ENCODE measurements around the gene ADAMTS17.

Gene ADAMTS17

DNA sequence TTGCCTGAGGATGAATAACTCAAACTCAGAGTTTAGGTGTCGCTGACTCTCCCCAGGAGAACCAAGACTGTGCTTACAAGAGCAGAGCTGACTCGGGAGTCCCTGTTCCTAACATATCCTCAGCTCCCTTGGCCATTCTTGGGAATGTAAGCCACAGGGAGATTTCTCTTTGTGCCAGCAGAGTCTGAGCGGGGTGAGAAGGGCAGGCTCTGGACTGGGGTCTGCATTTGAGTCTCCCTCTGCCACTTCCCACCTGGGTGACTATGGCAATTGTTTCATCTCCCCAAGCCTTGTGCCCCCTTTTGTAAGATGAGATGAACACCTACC is 126.0 kb downstream of the ADAMTS17 start:
- no peak for DNase-seq

DNA sequence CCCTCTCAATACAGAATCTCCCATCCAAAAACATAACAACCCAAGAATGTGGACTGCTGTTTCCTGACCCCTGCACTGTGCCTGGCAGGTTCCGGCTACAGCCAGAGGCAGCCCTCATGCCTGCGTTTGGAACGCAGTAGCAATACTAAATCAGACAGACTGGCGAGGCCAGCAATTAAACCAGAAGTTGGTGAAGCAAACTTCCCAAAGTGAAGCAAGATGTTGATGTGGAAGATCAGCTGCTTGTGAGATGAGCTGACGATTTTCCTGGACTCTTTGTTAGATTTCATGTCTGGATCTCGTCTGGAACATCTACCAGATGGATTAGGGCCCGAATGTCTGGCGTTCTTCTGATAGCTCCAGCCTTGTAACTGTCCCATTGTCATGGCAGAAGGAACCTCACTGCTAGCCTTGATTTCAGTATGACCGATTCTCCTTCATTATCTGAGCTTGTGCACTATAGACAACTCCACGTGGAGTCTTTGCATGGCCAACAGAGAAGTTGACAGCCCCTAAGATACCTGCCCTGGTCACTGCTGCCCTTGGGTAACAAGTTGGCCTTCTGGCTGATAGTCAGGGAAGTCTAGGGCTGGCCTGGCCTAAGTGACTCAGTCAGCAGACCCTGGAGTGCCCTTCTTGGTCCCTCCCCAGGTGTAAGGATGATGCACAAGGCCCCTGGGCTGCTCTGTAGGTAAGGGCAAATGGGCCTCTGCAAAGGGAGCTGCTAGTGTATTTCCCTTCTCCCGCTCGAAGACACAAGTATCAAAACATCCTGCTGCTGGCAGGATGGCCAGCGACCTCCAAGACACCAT is 126.5 kb downstream of the ADAMTS17 start:
- no peak for DNase-seq

DNA sequence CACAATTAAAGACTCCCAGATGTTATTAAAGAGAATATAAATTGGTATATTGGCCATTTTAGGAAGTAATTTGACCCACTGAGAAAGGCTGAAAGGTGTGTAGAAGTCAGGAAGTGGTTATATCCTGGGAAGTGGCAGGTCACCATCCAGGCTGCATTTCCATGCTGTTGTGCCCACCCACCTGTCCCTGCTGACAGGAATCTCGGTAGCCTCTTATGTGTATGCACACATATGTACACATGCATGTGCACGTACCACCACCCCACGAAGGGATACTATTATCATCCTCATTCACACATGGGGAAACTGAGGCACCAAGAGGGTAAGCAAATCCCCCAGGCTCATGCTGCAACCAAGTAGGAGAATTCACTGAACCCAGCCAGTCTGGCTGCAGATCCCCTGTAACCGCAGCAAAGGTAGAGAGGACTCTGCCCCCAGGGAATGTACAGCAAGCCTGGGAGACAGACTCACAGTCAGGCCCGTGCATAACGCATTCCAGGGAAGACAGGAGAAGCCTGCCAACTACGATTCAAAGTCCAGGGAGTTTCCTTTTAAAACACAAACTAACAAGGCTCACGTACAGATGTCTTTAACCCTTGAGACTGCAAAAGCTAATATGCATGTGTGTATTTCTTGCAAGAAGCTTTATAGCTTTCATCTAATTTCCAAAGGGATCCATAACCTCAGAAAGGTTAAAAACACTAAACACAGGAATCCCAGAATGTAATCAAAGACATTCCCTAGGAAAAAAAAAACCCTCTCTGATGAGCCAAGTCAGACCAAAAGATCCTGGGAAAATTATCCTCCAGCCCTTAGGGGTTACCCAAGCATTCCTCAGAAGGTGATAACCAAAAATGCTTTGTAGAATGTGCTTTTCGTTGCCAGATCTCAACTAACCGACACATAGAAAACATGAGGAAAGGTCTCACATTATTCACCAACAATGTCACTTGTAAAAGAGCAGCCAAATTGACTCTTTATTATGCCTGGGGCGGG is 129.6 kb downstream of the ADAMTS17 start:
- DNase-seq, result no peak

DNA sequence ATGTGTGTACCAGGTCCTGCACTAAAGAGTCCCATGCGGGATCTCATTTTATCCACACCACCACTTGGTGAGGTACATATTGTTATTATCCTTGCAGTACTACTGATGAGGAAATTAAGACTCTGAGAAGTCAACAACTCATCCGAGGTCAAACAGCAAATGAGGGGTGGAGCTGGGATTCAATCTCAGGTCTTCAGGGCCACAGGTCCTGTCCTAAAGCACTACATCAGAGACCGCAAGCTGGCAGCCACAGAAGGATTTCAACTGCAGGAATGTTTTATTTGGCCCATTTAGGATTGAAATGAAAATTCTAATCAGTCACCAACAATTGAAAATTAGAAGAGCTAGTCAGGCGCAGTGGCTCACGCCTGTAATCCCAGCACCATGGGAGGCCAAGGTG is 131.4 kb downstream of the ADAMTS17 start:
- no peak for DNase-seq

DNA sequence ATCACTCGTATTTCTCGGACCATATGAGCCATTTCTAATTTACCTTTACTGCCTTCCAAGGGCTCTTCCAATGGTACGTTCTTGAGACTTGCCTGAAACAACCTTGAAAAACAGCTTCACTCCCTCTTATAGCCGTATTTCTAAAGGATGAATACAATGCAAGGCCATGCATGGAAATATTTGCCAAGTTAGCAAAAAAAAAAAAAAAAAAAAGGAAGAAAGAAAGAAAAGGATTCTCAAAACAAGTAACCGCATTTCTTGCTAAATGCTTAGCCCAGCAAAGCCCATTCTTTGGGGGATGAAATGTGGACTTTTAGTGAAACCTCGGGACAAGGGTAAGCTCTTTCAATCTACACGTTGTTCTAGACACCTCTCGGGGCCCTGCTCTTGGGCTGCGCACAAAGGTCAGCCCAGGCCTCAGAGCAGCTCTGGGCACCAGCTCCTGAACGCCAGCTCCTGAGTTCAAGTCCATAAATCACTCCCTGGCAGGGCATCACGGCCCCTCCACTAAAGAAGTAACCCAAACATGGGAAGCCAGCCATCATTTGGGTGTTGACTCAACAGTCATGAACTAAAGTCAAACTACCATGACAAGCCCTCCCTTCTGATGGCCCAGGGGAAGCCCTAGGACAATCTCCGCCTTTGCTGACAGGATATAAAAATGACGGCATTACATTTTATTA is 132.7 kb downstream of the ADAMTS17 start:
- DNase-seq, result no peak

DNA sequence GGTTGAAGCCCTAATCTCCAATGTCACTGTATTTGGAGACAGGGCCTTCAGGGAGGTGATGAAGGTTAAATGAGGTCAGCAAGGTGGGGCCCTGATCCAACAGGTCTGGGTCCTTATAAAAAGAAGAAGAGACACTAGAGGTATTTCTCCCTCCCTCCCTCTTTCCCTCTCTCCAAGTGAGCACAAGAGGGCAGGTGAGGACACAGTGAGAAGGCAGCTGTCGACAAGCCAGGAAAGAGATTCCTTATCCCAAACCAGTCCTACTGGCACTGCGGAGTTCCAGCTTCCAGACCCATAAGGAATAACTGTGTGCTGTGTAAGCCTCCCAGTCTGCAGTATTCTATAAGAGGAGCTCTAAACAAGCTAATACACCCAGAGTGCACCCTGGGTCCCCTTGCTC is 134.7 kb downstream of the ADAMTS17 start:
- DNase-seq, result no peak

DNA sequence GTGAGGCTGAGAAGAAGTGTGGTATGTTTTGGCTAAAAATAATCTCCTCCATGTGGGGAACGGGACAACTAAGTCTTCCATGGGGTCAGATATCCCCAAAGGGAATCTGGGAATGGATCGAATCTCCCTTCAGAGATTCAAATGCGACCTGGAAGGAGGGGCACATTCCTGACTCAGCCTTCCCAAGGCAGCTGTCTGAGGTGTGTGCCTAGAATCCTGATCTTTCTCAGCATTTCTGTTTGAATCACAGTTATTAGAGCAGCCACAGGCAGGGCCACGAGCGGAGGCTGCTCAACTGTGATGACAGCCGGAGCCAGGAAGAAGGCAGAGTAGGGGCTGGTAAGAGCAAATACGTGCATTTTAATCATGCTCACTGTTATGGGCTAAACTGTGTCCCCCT is 135.1 kb downstream of the ADAMTS17 start:
- DNase-seq, result no peak

DNA sequence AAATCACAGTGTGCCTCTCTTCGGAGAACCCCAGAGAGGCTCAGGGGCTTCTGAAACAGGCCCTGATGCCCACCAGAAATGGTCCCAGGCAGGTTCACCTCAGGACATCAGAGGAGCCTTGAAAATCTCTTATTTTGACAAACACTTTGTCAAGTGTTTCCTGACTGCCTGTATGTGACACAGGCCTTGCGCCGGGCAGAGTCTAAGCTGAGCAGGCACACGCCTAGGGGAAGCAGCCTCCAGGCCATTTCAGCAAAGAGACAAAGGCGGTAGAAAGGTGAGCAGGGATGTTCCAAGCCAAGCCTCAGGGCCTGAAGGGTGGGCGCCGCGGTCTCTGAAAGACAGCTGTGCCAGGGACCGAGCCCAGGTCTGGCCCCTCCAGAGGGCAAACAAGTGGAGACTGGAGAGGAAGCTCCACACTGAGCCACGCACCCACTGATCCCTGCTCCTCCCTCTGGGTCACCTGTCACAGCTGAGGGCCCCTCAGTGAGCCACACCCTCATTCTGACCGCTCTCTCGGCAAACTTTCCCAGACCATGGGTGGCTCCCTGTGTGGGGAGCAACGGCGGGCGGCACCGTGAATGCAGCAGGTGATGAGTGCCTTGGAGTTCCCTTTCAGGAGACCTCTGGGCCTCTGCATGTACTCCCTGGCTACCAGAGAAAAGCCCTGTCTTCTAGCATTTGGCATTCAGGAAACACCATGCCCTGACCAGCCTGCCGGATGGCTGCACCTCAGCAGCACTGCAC is 136.1 kb downstream of the ADAMTS17 start:
- DNase-seq, result no peak

DNA sequence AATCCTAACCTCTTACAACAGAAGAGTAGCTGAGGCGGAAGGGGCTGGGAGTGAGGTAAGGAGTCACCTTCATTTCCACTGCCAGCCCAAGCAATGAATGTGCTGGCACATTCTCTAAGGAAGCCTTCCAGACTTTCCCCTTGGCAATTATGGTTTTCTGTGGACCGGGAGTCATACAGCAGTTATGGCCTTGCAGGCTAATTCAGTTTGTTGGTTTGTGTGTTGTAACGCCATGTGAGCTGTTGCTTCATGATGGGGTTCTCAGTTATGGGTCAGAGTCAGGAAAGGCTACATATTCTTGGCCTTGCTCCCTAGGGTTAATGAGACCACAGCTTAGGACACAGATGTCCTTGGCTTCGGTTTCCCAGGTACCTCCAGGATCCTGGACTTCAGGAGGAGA is 137.0 kb downstream of the ADAMTS17 start:
- DNase-seq, result no peak

DNA sequence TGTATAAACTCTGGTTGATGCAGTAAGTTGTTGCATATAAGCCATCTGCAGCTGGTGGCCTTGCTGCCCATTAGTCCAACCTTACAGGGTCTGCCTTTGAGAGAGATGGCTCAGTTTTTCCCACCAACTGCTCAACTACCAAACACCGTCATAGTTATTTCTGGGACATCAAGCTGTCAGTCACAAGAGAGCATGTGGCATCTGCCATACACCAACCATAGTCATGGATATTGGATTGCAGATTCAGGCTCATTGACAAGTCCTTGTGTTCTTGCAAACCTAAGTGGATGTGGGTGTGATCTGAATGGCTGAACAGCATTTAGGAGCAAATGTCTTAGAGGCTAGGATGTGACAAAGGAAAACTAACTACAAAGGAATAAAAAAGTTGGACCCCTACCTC is 137.6 kb downstream of the ADAMTS17 start:
- DNase-seq, result no peak

DNA sequence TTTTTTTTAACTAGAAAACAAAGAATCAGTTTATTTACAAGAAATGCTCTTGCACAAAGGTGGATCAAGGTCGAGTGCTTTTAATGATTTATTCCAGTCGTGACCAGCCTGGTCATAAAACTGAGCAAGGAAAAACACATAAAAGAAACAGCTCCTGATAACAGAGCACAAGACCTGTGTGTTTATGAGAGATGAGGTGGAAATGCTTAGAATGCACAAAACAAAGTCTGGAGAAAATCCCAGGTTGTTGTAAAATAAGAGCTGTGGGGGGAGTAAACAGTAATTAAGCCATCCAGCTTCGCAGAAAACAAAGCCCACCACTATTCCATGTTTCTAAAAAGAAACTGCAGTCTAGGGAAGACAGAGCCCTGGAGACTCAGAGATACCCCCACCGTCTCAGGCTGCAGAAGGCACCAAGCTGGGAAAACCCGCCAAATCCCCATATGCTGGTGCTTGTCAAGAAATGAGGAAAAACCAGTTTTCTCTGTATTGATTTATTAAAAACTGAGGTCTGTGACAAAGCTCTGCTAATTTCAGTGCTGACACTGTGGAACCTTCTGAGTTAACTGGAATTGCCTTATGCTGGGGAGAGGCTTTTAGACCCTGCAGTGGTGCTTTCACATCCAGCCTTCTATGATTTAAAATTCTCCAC is 139.3 kb downstream of the ADAMTS17 start:
- DNase-seq, result no peak

DNA sequence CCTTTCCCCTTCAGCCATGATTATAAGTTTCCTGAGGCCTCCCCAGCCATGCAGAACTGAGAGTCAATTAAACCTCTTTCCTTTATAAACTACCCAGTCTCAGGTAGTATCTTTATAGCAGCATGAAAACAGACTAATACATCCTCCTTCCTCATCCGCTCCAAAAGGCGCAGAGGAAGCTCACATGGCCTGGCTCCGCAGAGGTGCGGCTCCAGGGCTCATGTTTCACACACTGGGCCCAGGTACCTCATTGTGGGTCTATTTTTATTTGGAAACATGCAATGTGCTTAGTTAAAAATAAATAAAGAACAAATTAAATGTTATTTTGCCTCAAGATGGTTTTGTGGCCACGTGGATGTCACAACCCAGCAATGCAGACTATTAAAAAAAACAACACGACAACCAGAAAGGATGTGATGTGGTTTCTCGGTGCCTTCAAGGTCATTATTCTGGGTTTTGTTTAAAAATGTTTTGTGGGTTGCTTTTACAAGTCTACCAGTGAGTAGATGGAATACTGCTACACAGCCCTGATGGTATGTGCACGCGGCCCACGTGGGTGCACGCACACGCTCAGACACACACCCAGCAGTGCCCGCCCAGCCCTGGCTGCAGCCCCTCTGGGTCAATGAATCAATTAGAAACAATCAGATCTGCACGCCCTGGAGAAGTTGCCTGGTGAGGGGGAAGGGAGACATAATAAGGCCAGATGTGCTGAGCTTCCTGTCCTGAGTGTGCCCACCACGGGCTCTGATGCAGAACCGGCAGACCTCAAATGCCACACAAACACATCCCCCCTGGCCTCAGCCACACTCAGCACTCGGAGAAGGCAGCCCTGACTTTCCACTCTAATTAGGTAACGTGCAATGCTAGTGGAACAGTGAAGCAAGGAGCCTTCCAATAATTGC is 140.1 kb downstream of the ADAMTS17 start:
- no peak for DNase-seq

DNA sequence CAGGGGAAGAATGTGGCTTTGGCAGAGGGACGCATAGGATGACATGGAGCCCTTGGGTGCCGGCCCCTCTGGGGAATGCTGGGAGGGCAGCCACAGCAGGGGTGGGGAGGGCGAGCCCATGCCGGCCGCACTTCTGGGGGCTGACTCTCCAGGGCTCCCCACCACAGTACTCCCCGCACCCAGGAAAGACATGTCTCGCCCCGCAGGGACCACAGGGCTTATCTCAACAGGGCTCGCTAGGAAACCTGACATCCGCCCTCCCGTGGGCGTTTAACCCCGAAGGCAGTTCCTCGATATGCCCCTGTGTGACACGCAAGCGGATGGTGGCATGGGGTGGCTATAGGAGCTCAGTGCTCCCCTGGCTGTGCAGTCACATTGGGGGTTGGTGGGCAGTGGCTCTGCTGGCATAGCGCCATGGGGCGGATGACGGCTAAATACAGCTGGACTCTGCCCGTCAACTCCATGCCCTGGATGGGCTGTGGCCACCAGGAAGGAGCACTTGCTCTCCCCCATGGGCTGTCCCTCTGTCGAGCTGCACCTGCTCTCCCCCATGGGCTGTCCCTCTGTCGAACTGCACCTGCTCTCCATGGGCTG is 141.4 kb downstream of the ADAMTS17 start:
- DNase-seq, result no peak

DNA sequence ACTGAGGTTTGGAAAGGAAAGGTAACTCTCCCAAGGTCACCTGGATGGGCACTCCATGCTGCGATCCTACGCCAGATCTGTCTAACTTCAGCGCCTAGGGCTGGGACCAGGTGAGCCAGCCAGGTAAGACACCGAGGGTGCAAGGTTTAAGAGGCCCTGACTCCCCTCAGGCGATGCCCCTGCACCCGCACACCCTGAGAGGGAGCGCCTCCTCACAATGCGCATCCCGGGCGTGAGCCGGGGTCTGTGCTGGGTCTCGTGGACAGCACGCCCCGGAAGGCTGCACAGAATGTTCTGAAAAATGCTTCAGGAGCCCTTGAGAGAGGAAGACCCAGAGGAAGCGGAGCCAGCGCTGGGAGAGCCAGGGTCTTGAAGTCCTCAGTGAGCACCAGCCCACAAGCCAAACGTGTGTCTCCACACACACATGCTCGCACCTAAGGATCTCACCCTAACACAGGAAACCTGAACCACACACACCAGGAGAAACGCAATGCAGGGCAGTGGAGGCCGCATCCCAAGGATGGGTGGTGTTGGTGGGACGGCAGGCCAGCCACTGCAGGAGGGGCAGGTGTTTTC is 142.0 kb downstream of the ADAMTS17 start:
- no peak for DNase-seq

DNA sequence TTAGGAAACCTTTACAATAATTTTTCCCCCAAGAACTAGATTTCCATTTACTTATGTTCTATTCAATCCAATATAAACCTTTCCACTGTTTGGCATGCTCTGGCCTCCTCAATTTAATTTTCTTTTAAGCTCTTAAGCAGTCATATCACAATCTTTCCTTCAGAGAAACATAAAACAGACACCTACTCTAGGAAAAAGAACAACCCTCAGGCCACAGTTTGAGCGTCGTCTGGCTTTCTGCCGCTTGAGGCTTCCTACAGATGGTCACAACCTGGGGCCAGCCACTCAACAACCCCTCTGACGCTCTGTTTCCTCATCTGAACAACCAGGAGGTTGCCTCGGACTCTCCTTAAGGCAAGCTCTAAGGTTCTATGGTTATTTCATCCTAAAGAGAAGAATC is 143.3 kb downstream of the ADAMTS17 start:
- DNase-seq, result no peak

DNA sequence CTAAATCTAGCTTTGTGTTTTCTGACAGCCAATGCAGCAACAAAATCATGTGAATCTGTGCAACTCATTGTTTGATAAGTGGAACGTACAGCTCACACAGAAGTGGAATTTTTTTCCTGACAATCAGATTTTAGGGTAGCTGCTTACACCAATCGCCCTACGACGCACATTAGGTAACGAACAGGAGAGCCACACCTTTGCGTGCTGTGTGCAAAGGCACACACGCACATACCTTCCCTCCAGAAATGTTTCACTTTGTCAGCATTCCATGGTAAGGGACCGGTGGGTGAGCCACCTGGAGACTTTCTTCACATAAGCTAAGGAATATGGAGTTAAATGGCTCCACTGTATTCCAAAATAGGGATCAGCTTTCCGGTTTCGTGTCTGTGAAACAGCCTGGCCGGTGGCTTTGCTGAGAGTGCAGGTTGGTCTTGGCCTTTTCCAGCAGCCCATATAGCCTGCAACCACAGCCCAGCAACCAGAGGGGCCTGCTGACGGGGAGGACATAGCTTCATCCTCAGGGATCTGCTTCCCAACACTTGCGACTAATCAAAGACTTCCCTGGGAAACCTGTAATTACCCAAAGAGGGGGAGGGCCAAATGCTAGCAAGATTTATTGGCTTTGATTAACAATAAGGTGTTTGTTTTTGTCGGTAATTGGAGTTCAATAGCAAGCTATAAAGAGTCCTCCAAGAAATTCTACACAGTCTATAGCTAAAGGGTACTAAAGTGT is 145.3 kb downstream of the ADAMTS17 start:
- DNase-seq, result no peak

DNA sequence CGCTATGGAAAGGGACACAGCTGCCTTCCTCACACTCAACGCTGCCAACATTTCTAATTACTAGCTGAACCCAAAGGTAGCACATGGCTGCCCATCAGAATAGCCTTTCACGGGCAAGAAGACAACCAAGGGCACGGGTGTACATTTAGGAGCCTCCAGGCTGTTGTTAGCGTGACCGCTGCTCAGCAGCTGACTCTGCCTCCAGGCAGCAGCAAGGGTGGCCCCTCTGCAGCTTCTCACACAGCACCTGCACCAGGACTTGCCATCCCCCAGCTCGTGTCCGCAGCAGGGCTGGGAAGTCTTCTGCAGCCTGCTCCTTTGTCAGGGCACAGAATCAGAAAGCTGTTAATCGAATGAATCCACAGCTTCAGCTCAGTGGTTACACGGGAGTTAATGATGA is 146.8 kb downstream of the ADAMTS17 start:
- DNase-seq, result no peak

DNA sequence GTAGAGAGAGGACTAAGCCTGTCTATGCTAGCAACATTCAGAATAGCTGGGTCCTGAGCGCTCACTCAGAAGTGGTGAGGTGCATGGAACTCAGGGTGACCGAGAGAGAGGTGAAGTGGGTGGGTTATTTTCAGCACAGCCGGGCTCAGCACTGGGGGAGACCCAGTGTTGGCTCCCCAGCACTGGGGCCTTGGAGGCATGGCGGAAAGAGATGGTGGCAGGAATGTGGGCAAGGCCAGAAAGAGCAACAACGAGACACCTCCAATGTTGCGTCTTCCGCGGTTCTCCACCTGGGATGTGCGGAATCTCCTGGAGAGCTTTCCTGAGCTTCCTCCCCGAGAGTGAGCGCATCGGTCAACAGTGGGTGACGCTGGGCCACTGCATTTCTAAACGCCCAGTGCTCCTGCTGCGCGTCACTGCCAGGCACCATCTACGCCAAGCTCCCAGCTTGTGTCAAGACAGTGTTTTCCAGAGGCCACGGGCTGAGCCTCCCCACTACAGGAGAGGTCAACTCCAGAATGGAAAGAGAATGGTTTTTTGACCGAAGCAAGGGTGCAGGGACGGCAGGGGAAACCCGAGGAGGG is 148.4 kb downstream of the ADAMTS17 start:
- no peak for DNase-seq

Data from activated CD4-positive, CD25-positive, alpha-beta regulatory T cell treated with anti-CD3 and anti-CD28 coated beads, Interleukin-2, amount 50 U/mL, for 72 hours (primary cell).